Esophagus squamous epithelium (tissue), 4 donors: ENCODE data around the gene EGFL6.

Source experiments
- POLR2A ChIP-seq, 4 donors: fragments of 450-650 bp; IDR thresholded peaks; one replicate each; pipeline ENCODE4 v1.6.1; 2017; ENCODE audit warnings: antibody characterized with exemption in 4 of 4, mild to moderate bottlenecking in 4 of 4, moderate library complexity in 3 of 4
- TF ChIP-seq, protein P1 (sequence below), 6 experiments: fragments of 450-650 bp in 4 of 6; fragments of 200-600 bp in 2 of 6; sonication (generic) in 2 of 6; IDR thresholded peaks; one replicate each; pipeline ENCODE4 v1.5.1; 2016 to 2019; ENCODE audit warnings: antibody characterized with exemption in 6 of 6, mild to moderate bottlenecking in 4 of 6, moderate library complexity in 4 of 6

DNA sequence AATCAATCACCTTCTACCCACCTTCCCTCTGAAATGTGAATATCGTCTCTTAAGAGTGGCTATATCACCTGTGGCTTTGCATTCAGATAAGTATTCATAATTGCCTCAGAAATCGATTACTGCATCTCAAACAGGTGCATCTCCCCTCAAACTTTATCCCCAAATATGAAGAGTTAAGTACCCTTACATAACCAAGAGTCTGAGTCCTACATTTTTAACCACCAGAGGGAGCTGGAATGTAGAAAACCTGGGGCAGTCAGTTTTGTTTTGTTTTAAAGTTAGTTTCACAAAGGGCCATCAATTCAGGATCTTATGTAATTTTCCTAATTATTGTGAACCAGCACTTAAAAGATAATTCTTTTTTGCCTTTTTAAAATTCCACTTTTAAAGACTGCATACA is 89.2 kb downstream of the EGFL6 start:
- TF ChIP-seq, protein P1, sequence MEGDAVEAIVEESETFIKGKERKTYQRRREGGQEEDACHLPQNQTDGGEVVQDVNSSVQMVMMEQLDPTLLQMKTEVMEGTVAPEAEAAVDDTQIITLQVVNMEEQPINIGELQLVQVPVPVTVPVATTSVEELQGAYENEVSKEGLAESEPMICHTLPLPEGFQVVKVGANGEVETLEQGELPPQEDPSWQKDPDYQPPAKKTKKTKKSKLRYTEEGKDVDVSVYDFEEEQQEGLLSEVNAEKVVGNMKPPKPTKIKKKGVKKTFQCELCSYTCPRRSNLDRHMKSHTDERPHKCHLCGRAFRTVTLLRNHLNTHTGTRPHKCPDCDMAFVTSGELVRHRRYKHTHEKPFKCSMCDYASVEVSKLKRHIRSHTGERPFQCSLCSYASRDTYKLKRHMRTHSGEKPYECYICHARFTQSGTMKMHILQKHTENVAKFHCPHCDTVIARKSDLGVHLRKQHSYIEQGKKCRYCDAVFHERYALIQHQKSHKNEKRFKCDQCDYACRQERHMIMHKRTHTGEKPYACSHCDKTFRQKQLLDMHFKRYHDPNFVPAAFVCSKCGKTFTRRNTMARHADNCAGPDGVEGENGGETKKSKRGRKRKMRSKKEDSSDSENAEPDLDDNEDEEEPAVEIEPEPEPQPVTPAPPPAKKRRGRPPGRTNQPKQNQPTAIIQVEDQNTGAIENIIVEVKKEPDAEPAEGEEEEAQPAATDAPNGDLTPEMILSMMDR (IDR thresholded peaks at IDR 0.05): peak; percentile 59 to 79 (median 70)
- no peak for TF ChIP-seq POLR2A (IDR thresholded peaks at IDR 0.05)
